Hematopoietic multipotent progenitor cell treated with erythropoietin and hydrocortisone succinate and interleukin-3 and kit ligand, for 17 days (in vitro differentiated cells): ENCODE measurements around the gene CRHBP.
"Not testable (repeated sequence)": the region's sequence is repeated elsewhere in the genome, so short reads cannot be mapped to it uniquely, and the experiment has no call there.

Source experiments
- DNase-seq: peaks from one replicate; pipeline ENCODE4 v3.0.0-alpha.2; 2015; ENCODE audit warnings: low spot score

Gene CRHBP

DNA sequence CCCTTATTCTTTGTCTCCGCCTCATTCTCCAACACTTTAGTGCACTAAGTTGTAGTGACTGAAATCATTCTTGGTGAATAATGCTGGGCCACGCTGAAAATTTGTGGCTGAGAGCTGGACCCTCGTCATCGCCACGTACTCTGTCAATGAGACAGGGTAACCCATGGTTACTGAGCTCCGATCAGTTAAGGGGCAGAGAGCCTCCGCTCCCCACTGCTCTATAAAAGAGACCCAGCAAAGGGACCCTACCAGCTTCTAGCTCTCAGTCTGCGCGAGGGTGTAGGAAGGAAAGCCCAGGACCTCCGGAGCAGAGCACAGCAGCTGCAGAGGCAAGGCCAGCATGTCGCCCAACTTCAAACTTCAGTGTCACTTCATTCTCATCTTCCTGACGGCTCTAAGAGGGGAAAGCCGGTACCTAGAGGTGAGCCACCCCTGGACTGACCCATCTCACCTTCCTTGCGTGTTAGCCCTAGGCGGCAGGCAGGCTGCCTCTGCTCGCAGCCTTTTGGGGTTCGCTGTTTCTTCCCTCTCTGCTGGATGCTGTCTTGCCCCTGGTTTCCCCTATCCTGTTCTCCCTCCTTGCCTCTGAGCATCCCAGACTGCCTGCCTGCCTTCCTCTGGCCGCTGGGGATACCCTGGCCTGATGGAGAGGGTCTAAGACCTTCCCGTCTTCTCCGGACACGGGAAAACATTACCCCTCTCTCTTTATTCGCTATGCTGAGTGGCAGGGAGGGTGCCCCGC, at the start of gene CRHBP:
CRHBP (plus strand) TSS at position 251 of the 742 bp plus-strand sequence; CDS start at position 341, 90 bp downstream.
- no peak for DNase-seq

GRCh38 chr5:76908166-76908565, 44.7 kb upstream of the CRHBP start:
- no peak for DNase-seq

GRCh38 chr5:76910344-76910933, 42.4 kb upstream of the CRHBP start:
- not testable (repeated sequence) for DNase-seq

GRCh38 chr5:76914671-76915070, 38.2 kb upstream of the CRHBP start:
- DNase-seq = not testable (repeated sequence)

DNA sequence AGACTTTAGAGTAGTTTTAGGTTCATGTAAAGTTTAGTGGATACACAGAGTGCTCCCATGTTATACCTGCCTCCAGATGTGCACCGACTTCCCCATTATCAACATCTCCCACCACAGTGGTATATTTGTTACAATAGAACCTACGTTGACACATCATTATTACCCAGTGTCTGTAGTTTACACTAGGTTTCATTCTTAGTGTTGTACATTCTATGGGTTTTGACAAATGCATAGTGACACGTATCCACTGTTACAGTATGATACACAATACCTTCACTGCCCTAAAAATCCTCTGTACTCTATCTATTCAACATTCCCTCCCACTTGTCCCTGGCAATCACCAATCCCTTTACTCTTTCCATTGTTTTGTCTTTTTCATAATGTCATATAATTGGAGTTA, 34.3 kb upstream of the CRHBP start:
- no peak for DNase-seq

GRCh38 chr5:76920491-76920890, 32.4 kb upstream of the CRHBP start:
- DNase-seq = no peak

DNA sequence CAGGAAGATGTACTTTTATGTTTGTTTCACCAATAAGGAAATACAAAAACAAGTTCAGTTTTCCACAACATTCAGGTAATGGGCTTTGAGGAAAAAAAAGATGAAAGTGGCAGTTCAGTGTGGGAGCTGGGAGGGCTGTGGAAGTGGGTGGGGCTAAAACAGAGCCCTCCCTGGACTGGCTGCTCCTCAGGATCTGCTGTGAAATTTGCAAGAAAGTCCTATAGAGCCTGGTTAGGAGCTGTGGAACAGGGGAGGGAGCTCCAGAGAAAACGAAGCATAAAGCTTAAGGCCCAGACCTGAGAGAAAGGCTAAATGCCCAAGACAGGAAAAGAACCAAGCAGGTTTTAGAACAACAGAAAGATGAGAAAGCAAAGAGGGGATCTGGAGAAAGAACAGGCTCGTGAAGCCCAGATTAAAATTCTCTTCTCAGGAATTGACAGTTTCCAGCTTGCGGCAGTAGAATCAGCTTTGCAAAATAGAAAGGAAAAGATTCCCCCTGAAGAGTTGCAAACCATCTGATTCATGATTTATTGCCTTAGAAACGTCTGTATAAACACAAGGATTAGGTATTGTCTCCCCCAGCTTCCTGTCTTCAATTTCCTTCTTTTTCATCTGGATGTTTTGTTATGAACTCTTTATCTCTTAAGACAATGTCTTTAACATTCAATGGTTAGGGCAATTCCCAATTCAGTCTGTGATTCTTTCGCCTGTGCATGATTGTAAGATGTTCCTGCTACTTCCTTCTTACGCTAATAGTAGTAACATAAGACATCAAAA, 26.3 kb upstream of the CRHBP start:
- DNase-seq = no peak

DNA sequence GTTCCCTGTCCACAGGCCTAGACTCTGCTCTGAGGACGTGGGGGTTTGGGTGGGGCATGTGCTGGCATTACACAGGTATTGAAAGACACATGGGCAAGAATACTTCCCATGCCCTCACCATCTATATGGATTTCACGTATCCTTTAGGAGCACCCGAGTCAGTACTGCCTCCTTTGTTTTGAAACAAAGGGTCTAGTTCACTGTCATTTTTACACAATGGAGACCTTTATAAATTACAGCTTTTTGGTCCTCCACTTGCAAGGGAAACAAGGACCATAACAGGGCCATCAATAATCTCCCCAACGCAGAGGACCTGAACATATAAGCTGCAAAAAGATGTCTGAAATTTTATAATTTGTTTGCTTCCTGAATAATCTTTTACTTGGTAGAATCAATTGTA, 24.9 kb upstream of the CRHBP start:
- no peak for DNase-seq

DNA sequence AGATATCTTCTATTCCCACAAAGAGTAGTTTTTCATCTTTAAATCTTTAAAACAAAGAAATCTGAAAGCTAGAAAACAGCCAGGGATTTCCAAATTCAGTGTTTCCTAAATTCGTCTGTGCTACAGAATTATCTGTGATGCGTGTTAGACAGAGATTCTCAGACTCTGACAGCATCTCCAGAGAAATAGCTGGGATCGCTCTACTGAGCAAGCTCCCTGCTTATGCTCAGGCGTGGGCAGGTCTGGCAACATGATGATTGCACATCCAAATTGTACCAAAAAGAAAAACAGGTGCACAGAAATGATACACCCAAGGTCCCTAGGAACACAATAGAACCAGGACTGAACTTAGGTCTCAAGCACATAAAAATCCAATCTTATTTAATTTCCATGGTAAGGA, 22.8 kb upstream of the CRHBP start:
- DNase-seq = no peak

DNA sequence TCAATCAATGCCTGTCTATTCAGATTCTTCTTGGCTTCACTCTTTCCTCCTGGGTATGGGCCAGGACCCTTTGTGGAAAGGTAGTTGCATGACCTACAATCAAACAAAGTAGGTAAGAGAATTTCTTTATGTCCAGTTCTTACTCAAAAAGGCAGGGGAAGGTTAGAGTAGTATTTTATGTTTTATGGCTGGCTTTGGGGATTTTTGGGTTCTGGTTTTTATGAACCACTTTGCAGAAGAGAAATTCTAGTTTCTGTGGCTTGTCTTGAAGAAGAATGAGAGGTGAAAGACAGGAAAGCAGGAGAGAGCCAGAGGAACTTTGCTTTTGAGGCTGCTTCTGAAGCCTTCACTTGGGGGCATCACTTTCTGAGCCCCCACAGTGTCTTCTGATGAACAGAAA, 14.7 kb upstream of the CRHBP start:
- DNase-seq = no peak

DNA sequence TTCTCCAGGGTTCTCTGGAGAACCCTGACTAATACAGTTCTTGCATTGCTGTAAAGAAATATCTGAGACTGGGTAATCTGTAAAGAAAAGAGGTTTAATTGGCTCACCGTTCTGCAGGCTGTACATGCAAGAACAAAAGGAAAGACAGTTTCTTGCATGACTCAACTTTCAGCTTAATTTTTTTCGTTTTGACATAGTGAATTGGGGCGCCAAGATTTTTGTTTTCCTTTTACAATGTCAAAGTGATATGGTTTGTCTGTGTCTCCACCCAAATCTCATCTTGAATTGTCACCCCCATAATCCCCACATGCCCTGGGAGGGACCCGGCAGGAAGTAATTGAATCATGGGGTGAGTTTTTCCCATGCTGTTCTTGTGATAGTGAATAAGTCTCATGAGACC, 11.8 kb upstream of the CRHBP start:
- DNase-seq = no peak

GRCh38 chr5:76941442-76941841, 11.4 kb upstream of the CRHBP start:
- DNase-seq = no peak

DNA sequence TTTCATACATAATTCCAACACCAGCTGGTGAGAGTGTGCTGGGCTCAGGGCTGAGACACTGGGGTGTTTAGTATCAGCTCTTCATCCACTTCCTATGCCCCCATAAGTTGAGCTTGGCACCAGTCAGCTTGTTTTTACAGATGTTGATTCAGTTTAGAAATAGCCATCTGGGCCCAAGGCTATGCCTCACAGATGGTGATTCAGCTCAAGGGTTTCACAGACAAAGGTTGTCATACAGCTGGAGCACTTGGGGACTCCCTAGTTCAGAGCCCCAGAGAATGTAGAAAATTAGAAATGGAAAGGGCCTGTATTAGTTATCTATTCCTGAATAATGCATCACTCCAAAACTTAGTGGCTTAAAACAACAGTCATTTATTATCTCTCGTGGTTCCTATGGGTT, 10.3 kb upstream of the CRHBP start:
- DNase-seq = no peak

GRCh38 chr5:76943006-76943405, 9.8 kb upstream of the CRHBP start:
- DNase-seq = no peak

DNA sequence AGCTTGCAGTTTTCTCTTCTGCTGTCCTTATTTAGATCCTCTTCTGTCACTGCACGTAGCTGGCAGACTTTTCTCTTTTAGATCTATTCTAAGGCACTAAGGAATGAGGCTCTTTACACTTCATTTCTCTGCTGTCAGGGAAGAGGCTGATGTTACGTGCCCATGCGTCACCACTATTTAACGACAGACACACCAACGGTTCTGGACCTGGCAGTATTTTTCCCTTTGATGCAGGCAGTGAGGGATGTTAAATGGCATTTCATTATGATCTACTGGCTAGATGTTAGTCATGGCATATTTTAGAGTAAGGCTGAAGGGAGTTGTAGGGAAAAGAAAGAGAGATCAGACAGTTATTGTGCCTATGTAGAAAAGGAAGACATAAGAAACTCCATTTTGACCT, 8.2 kb upstream of the CRHBP start:
- no peak for DNase-seq

- DNase-seq = peak; percentile 28
Measured at GRCh38 chr5:76945238-76945637, 7.6 kb upstream of the CRHBP start.

DNA sequence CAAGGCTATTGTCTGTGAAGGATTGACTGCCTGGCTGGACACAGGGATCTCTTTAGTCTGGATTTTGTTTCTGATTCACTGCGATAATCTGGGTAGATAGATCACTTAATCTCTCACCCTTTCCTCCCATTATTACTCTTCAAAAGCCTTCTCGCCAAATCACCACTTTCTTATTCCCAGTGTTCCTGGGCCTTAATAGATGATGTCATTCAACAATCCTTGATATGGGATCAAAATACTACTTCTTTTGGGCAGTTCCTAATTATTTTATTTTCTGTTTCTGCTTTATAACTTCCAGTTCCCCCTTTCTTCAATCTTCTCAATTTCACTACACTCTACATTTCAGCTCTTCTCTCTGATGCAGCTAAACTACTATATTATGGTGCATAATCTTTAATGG, 6.8 kb upstream of the CRHBP start:
- DNase-seq = no peak

GRCh38 chr5:76947082-76947503, 5.8 kb upstream of the CRHBP start:
- DNase-seq = peak; percentile 90

DNA sequence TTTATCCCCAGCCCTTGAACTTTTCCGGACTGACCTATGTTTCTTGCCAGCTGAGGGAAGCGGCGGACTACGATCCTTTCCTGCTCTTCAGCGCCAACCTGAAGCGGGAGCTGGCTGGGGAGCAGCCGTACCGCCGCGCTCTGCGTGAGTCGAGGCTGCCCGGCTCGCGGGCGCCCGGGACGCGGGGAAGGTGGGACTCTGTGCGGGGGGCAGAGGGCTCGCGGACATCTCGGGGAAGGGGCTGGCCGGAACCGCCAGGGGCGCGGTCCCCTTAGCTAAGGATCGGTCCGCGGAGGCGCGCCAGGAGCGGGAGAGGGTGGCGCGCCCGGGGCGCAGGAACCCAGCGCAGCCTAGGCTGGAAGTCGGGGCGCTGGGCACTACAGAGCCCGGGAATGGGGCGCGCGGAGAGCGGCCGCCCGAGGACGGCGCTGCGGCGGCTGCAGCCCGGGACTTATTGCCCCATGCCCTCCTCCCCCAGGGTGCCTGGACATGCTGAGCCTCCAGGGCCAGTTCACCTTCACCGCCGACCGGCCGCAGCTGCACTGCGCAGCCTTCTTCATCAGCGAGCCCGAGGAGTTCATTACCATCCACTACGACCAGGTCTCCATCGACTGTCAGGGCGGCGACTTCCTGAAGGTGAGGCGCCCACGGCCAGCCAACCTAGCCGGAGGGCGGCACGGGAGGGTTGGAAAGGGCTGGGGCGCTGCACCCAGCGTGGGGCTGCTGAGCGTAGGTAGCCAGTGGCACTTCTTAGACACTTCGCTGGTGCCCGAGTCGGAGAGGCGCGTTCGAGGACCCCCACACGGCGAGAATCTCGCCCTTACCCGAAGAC, 922 bp downstream of the CRHBP start:
- no peak for DNase-seq

DNA sequence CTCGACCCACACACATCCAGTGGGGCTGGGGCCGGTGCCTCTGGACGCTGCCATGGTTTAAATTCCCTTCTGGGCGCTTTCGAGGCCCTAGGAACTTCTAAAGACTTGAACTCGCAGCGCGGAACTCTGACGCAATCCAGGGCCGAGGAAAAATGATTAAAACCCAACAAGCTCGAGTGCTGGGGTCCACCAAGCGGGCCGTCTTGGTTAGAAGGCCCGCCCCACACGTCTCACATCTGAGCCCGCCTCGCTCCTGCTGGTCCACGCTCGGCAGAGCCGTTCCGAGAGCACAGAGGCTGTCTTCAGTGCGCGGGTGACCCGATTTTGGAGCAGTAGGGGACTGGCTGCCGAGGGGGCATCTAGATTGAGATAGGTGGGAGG, 1.5 kb downstream of the CRHBP start:
- DNase-seq = no peak

- DNase-seq = no peak
Measured at GRCh38 chr5:76956033-76956432, 3.2 kb downstream of the CRHBP start.
